Measurements from ENCODE around the gene NFATC3.
A peak's percentile ranks its signal among the peaks of the same experiment; 100 is the strongest.

NFATC3 gene

DNA sequence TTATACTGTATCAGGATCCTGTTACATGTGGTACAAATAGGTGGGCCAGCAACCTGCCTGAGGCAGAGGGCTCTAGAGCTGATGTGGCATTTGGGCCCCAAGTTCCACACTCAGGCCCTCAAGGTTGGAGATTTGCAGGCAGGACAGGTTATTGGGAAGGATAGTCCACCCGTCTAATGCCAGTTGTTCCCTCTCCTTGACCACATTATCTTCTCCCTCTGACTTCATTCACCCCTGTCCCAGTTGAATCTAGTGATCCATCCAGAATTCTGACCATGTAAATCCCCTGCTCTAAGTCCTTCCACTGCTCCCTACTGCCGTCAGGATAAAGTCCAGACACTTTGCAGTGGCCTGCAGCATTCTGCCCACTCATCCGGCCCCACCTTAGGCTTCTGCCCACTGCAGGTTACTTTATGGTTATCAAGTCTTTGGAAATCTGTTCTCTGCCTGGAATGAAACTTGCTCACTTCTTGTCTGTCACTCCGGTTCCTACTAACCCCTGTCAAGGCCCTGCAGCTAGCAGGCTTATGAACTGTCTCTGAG lies 1.9 kb upstream of the NFATC3 start:
- no peak for DNase-seq (ENCODE audit: low read depth in 2 of 2)
- H3K4me3 ChIP-seq (replicated peaks in 1 of 2; ENCODE audit: low read depth in 2 of 2, low read length in 2 of 2): no peak overlapping the region
- TF ChIP-seq, protein P1, sequence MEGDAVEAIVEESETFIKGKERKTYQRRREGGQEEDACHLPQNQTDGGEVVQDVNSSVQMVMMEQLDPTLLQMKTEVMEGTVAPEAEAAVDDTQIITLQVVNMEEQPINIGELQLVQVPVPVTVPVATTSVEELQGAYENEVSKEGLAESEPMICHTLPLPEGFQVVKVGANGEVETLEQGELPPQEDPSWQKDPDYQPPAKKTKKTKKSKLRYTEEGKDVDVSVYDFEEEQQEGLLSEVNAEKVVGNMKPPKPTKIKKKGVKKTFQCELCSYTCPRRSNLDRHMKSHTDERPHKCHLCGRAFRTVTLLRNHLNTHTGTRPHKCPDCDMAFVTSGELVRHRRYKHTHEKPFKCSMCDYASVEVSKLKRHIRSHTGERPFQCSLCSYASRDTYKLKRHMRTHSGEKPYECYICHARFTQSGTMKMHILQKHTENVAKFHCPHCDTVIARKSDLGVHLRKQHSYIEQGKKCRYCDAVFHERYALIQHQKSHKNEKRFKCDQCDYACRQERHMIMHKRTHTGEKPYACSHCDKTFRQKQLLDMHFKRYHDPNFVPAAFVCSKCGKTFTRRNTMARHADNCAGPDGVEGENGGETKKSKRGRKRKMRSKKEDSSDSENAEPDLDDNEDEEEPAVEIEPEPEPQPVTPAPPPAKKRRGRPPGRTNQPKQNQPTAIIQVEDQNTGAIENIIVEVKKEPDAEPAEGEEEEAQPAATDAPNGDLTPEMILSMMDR (IDR thresholded peaks at IDR 0.05; ENCODE audit: low read depth, low read length): no peak

DNA sequence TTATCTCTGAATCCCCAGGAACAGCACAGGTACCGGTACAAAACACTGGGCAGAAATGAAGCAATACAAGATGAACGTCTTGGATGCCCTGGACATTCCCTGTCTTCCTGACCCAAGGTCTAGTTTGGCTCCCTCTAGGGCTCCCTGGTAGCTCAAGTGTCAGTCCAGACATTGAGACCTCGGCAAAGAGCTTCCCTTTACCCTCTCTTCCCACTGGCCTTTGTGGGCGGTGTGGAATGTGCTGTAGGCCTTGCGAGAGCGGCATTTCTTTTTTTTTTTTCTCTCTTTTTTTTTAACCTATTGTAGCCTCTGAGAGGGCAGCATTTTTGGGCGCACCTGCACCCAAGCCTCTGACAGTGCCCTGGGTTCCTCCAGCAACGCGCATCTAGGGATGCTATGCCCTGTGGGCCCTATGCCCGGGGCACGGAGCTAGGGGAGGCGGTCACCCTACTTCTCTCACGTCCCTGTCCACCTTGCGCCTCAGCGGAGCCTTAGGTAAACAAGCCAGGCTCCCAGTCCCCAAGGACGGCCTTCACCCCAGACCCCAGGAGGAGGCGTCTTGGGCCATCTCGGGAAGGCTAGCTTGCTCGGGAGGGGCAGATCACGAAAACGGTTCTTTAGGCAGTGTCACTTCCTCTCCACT lies 1.2 kb upstream of the NFATC3 start:
- peak; percentile 37 to 58 for DNase-seq (ENCODE audit: low read depth in 2 of 2)
- peak overlapping the region; percentile 35 to 47 for H3K4me3 ChIP-seq (replicated peaks in 1 of 2; ENCODE audit: low read depth in 2 of 2, low read length in 2 of 2)
- TF ChIP-seq, protein P1 (IDR thresholded peaks at IDR 0.05; ENCODE audit: low read depth, low read length): no peak

DNA sequence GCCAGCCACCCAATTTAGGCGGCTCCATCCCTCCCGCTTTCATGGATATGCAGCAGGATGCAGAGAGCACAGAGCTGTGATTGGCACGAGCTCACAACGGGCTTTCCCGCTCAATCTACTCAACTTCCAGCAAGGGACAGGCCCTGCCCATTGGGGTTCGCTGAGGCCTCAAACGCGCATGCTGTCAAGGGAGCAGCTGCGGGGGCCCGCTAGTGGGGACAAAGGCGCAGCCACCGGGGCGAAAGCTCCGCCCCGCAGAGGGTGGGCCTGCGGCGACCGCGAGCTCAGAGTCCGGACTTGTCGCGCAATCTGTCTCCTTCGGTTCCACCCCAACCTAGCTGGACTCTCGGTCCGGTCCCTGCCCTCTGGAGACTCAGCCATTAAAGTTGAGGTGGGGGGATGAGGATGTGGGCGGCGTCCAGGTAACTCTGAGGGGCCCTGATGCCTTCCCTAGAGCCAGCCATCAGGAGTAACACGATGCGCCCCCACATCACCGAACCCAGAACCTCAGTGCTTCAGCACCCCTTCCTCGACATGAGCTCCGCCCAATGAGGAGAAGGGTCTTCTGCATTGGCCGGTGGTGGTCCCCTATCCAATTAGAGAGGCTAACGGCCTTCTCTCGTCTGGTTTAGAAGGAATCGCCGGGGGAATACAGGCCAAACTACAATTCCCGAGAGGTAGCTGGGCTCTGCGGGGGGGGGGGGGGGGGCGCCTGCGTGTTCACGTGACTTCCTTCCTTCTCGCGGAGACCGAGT lies 489 bp upstream of the NFATC3 start:
- peak overlapping the region; percentile 35 to 47 for H3K4me3 ChIP-seq (replicated peaks in 1 of 2; ENCODE audit: low read depth in 2 of 2, low read length in 2 of 2)
- TF ChIP-seq, protein P1 (IDR thresholded peaks at IDR 0.05; ENCODE audit: low read depth, low read length): no peak
- DNase-seq (ENCODE audit: low read depth in 2 of 2): peak; percentile 59 to 71

DNA sequence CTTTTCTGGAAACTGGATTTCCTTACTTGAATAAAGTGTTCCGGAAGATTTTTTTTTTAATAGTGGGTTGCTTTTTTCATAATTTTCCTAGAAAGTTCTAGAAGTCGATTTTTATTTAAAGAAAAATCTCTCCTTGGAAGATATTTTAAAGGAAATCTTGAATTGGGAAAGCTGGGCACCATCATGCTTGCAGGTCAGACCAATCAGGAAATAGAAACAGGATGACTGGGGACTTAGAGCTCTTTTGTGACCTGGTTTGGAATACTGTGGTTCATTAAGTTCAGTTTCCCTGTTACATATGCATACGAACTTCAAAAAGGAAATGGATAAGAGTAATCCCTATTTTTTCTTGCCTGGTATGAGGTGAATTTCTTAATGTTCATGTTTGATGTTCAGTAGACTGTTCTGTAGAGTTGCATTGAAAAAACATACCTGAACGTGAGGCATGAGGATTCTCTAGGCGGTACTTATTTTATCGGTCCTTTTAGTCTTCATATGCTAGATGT lies 1.2 kb downstream of the NFATC3 start:
- TF ChIP-seq, protein P1 (IDR thresholded peaks at IDR 0.05; ENCODE audit: low read depth, low read length): no peak
- DNase-seq (ENCODE audit: low read depth in 2 of 2): peak in 1 of 2 donors; percentile 61
- peak overlapping the region; percentile 80 to 89 for H3K4me3 ChIP-seq (replicated peaks in 1 of 2; ENCODE audit: low read depth in 2 of 2, low read length in 2 of 2)

DNA sequence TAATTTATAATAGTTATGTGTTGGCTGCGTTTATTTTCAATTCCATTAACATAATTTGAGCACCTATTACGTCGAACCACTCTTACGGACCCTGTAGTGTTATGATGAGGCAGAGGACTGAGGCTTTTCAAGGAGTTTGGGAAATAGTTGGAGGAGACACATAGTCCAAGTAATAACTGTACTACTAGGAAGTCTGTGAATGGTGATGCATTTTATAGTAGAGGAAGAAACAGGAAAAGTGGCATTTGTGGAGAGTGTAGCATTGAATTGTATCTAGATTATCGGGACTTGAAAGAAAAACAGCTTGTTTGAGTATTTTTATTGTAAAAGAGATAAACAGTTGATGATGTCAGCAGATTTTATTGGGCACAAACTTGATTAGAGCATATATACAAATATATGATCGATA lies 1.7 kb downstream of the NFATC3 start:
- peak overlapping the region; percentile 80 to 89 for H3K4me3 ChIP-seq (replicated peaks in 1 of 2; ENCODE audit: low read depth in 2 of 2, low read length in 2 of 2)
- TF ChIP-seq, protein P1 (IDR thresholded peaks at IDR 0.05; ENCODE audit: low read depth, low read length): no peak
- DNase-seq (ENCODE audit: low read depth in 2 of 2): no peak

DNA sequence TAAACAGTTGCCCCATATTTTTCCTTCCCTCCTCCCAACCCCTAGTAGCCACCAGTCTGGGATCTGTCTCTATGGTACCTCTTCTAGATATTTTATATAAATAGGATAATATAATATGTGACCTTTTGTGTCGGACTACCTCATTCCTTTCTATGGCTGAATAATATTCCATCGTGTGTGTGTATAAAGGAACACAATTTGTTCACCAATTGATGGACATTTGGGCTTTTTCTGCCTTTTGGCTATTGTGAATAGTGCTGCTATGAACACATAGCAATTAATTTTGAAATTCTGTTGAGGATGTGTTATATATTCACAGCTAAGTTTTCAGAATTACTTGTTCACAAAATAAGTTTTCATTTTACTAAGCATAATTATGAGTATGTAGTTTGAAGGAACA lies 2.5 kb downstream of the NFATC3 start:
- TF ChIP-seq, protein P1 (IDR thresholded peaks at IDR 0.05; ENCODE audit: low read depth, low read length): no peak
- H3K4me3 ChIP-seq (replicated peaks in 1 of 2; ENCODE audit: low read depth in 2 of 2, low read length in 2 of 2): no peak overlapping the region
- no peak for DNase-seq (ENCODE audit: low read depth in 2 of 2)
